Upper lobe of left lung (tissue), 4 donors: Measurements from ENCODE around the gene MEGF8.

Source experiments
- CTCF ChIP-seq, 6 experiments: fragments of 450-650 bp in 4 of 6; fragments of 200-600 bp in 2 of 6; sonication (generic) in 2 of 6; IDR thresholded peaks; one replicate each; pipeline ENCODE4 v1.5.1; 2016 to 2019; ENCODE audit warnings: antibody characterized with exemption in 6 of 6
- EP300 ChIP-seq, 4 donors: sonication (generic); formaldehyde crosslinking; IDR thresholded peaks; one replicate each; pipeline ENCODE4 v1.5.1; 2017; ENCODE audit warnings: antibody characterized with exemption in 4 of 4, control low read depth in 2 of 4
- POLR2A ChIP-seq, 4 donors: fragments of 450-650 bp; IDR thresholded peaks; one replicate each; pipeline ENCODE4 v1.5.1; 2016 to 2017; ENCODE audit warnings: antibody characterized with exemption in 4 of 4, mild to moderate bottlenecking in 2 of 4
- POLR2AphosphoS5 ChIP-seq, 2 donors: sonication (generic); formaldehyde crosslinking; IDR thresholded peaks; one replicate each; pipeline ENCODE4 v1.5.1; 2017; ENCODE audit warnings: antibody characterized with exemption in 2 of 2

- no peak for TF ChIP-seq CTCF (IDR thresholded peaks at IDR 0.05)
- no peak for TF ChIP-seq POLR2A (IDR thresholded peaks at IDR 0.05)
- no peak for TF ChIP-seq POLR2AphosphoS5 (IDR thresholded peaks at IDR 0.05)
- no peak for TF ChIP-seq EP300 (IDR thresholded peaks at IDR 0.05)
Measured at GRCh38 chr19:42368765-42369164, 43.3 kb downstream of the MEGF8 start.
